ENCODE data around the gene WWOX.

WWOX gene

GRCh38 chr16:79083508-79084299, 984.2 kb downstream of the WWOX start:
- DNase-seq (ENCODE audit: low read depth in 1 of 2, low spot score in 1 of 2): no peak
- TF ChIP-seq JUND (IDR thresholded peaks at IDR 0.05; ENCODE audit: low read depth): no peak
- in situ Hi-C loops (cut with HindIII; ENCODE audit: low pct_unique_long_range_greater_than_20kb, low sequenced_read_pairs): no loop called here

GRCh38 chr16:79088971-79089370, 989.5 kb downstream of the WWOX start:
- no peak for TF ChIP-seq JUND (IDR thresholded peaks at IDR 0.05; ENCODE audit: low read depth)
- DNase-seq (ENCODE audit: low read depth in 1 of 2, low spot score in 1 of 2): no peak
- in situ Hi-C loops (cut with HindIII; ENCODE audit: low pct_unique_long_range_greater_than_20kb, low sequenced_read_pairs): no loop called here

- DNase-seq (ENCODE audit: low read depth in 1 of 2, low spot score in 1 of 2): no peak
- no peak for TF ChIP-seq JUND (IDR thresholded peaks at IDR 0.05; ENCODE audit: low read depth)
- in situ Hi-C loops (cut with HindIII; ENCODE audit: low pct_unique_long_range_greater_than_20kb, low sequenced_read_pairs): no loop called here
Observed at GRCh38 chr16:79089735-79090284, 990.4 kb downstream of the WWOX start.

GRCh38 chr16:79090966-79091365, 991.5 kb downstream of the WWOX start:
- in situ Hi-C loops (cut with HindIII; ENCODE audit: low pct_unique_long_range_greater_than_20kb, low sequenced_read_pairs): no loop called here
- TF ChIP-seq JUND (IDR thresholded peaks at IDR 0.05; ENCODE audit: low read depth): no peak
- DNase-seq (ENCODE audit: low read depth in 1 of 2, low spot score in 1 of 2): no peak

- in situ Hi-C loops (cut with HindIII; ENCODE audit: low pct_unique_long_range_greater_than_20kb, low sequenced_read_pairs): no loop called here
- DNase-seq (ENCODE audit: low read depth in 1 of 2, low spot score in 1 of 2): no peak
Observed at GRCh38 chr16:79092846-79093245, 993.4 kb downstream of the WWOX start.

GRCh38 chr16:79093554-79093967, 994.1 kb downstream of the WWOX start:
- in situ Hi-C loops (cut with HindIII; ENCODE audit: low pct_unique_long_range_greater_than_20kb, low sequenced_read_pairs): no loop called here
- no peak for TF ChIP-seq JUND (IDR thresholded peaks at IDR 0.05; ENCODE audit: low read depth)
- DNase-seq (ENCODE audit: low read depth in 1 of 2, low spot score in 1 of 2): no peak

More at GRCh38 chr16:79092846-79093245, 993.4 kb downstream of the WWOX start:
- TF ChIP-seq JUND (IDR thresholded peaks at IDR 0.05; ENCODE audit: low read depth): no peak

- in situ Hi-C loops (cut with HindIII; ENCODE audit: low pct_unique_long_range_greater_than_20kb, low sequenced_read_pairs): no loop called here
- no peak for TF ChIP-seq JUND (IDR thresholded peaks at IDR 0.05; ENCODE audit: low read depth)
- DNase-seq (ENCODE audit: low read depth in 1 of 2, low spot score in 1 of 2): no peak
Observed at GRCh38 chr16:79096246-79096645, 996.8 kb downstream of the WWOX start.

- DNase-seq (ENCODE audit: low read depth in 1 of 2, low spot score in 1 of 2): no peak
- no peak for TF ChIP-seq JUND (IDR thresholded peaks at IDR 0.05; ENCODE audit: low read depth)
- in situ Hi-C loops (cut with HindIII; ENCODE audit: low pct_unique_long_range_greater_than_20kb, low sequenced_read_pairs): no loop called here
Observed at GRCh38 chr16:79097166-79097565, 997.7 kb downstream of the WWOX start.

GRCh38 chr16:79097771-79098170, 998.3 kb downstream of the WWOX start:
- no peak for DNase-seq (ENCODE audit: low read depth in 1 of 2, low spot score in 1 of 2)
- TF ChIP-seq JUND (IDR thresholded peaks at IDR 0.05; ENCODE audit: low read depth): no peak
- in situ Hi-C loops (cut with HindIII; ENCODE audit: low pct_unique_long_range_greater_than_20kb, low sequenced_read_pairs): no loop called here

- TF ChIP-seq JUND (IDR thresholded peaks at IDR 0.05; ENCODE audit: low read depth): no peak
- in situ Hi-C loops (cut with HindIII; ENCODE audit: low pct_unique_long_range_greater_than_20kb, low sequenced_read_pairs): no loop called here
- no peak for DNase-seq (ENCODE audit: low read depth in 1 of 2, low spot score in 1 of 2)
Observed at GRCh38 chr16:79098907-79099306, 999.5 kb downstream of the WWOX start.

- DNase-seq (ENCODE audit: low read depth in 1 of 2, low spot score in 1 of 2): no peak
- in situ Hi-C loops (cut with HindIII; ENCODE audit: low pct_unique_long_range_greater_than_20kb, low sequenced_read_pairs): no loop called here
Observed at GRCh38 chr16:79099716-79100115, 1000.3 kb downstream of the WWOX start.

GRCh38 chr16:79100447-79100846, 1001.0 kb downstream of the WWOX start:
- TF ChIP-seq JUND (IDR thresholded peaks at IDR 0.05; ENCODE audit: low read depth): no peak
- no peak for DNase-seq (ENCODE audit: low read depth in 1 of 2, low spot score in 1 of 2)
- in situ Hi-C loops (cut with HindIII; ENCODE audit: low pct_unique_long_range_greater_than_20kb, low sequenced_read_pairs): no loop called here

More at GRCh38 chr16:79099716-79100115, 1000.3 kb downstream of the WWOX start:
- TF ChIP-seq JUND (IDR thresholded peaks at IDR 0.05; ENCODE audit: low read depth): no peak

- no peak for DNase-seq (ENCODE audit: low read depth in 1 of 2, low spot score in 1 of 2)
- no peak for TF ChIP-seq JUND (IDR thresholded peaks at IDR 0.05; ENCODE audit: low read depth)
- in situ Hi-C loops (cut with HindIII; ENCODE audit: low pct_unique_long_range_greater_than_20kb, low sequenced_read_pairs): no loop called here
Observed at GRCh38 chr16:79101491-79101890, 1002.0 kb downstream of the WWOX start.
